Suprapubic skin (tissue), 4 donors: ENCODE measurements around the gene MARK3. TPM values are rescaled to one million over a fixed set of nuclear protein-coding genes. Genes with fewer than 3 reads are reported as not detected.

ENCODE experiments used
- DNase-seq, 2 donors: peaks; one replicate each; pipeline ENCODE4 v3.0.0-alpha.2; 2019; ENCODE audit warnings: low spot score in 2 of 2
- H3K27ac ChIP-seq: fragments of 200-600 bp; sonication (generic); one replicate; pipeline ENCODE4 v1.5.1; 2019
- H3K27me3 ChIP-seq: fragments of 200-600 bp; sonication (generic); one replicate; pipeline ENCODE4 v1.5.1; 2019
- H3K36me3 ChIP-seq: fragments of 200-600 bp; sonication (generic); one replicate; pipeline ENCODE4 v1.5.1; 2019
- H3K4me1 ChIP-seq: fragments of 200-600 bp; sonication (generic); one replicate; pipeline ENCODE4 v1.5.1; 2019
- H3K4me3 ChIP-seq: fragments of 200-600 bp; sonication (generic); one replicate; pipeline ENCODE4 v1.5.1; 2019; ENCODE audit warnings: mild to moderate bottlenecking
- H3K9me3 ChIP-seq: fragments of 200-600 bp; sonication (generic); one replicate; pipeline ENCODE4 v1.5.1; 2019
- CTCF ChIP-seq, 2 donors: fragments of 200-600 bp in 1 of 2; fragments of 450-650 bp in 1 of 2; sonication (generic) in 1 of 2; IDR thresholded peaks; one replicate each; pipeline ENCODE4 v1.5.1; 2016 to 2019; ENCODE audit warnings: antibody characterized with exemption in 2 of 2, mild to moderate bottlenecking in 1 of 2, moderate library complexity in 1 of 2
- EP300 ChIP-seq: sonication (generic); formaldehyde crosslinking; IDR thresholded peaks from one replicate; pipeline ENCODE4 v1.6.1; 2017; ENCODE audit warnings: antibody characterized with exemption
- POLR2A ChIP-seq, 2 donors: fragments of 450-650 bp; IDR thresholded peaks; one replicate each; pipeline ENCODE4 v1.6.1; 2017; ENCODE audit warnings: antibody characterized with exemption in 2 of 2, mild to moderate bottlenecking in 2 of 2, moderate library complexity in 2 of 2
- POLR2AphosphoS5 ChIP-seq, 3 donors: sonication (generic); formaldehyde crosslinking; IDR thresholded peaks; one replicate each; pipeline ENCODE4 v1.6.1; 2017; ENCODE audit warnings: antibody characterized with exemption in 3 of 3
- WGBS: methylation state at CpG from one replicate; pipeline ENCODE4 v1.1.5; 2018; 5-methylcytosine and 5-hydroxymethylcytosine counted together
- total RNA-seq, 4 donors: library from RNA; depleted of rRNA; stranded (reverse); fragments of >200 nt; gene quantifications; one replicate each; pipeline ENCODE4 v1.1.0, GENCODE V29; 2016

MARK3 gene
- total RNA-seq, 4 donors from 2014 or later: 44.6 to 95.2 (median 57.2) TPM

GRCh38 chr14:103543140-103543539 lies 157.9 kb downstream of the MARK3 start:
- no peaks in the 10 kb centered on the region for H3K9me3 ChIP-seq
- H3K4me1 ChIP-seq: peaks cover 86% of the 10 kb centered on the region
- no peaks in the 10 kb centered on the region for H3K36me3 ChIP-seq
- H3K27me3 ChIP-seq: no peaks in the 10 kb centered on the region
- no peak overlapping the region for H3K4me3 ChIP-seq
- DNase-seq: no peak
- H3K27ac ChIP-seq: peak overlapping the region; percentile 65
- no peak for TF ChIP-seq EP300
- no peak for TF ChIP-seq CTCF (IDR thresholded peaks at IDR 0.05)
- 60% methylated on average over 1 of the region's 10 CpGs for WGBS

- WGBS: no CpG with 5 or more reads among the region's 19 CpGs
- H3K9me3 ChIP-seq: no peaks in the 10 kb centered on the region
- H3K4me1 ChIP-seq: peaks cover 85% of the 10 kb centered on the region
- H3K4me3 ChIP-seq: no peak overlapping the region
- no peak for DNase-seq
- peak overlapping the region; percentile 1 for H3K27ac ChIP-seq
- no peaks in the 10 kb centered on the region for H3K36me3 ChIP-seq
- TF ChIP-seq EP300 (no peak), POLR2A (IDR thresholded peaks at IDR 0.05) (no peak), CTCF (IDR thresholded peaks at IDR 0.05) (no peak), POLR2AphosphoS5 (IDR thresholded peaks at IDR 0.05) (no peak)
- no peaks in the 10 kb centered on the region for H3K27me3 ChIP-seq
These were observed 158.6 kb downstream of the MARK3 start for GRCh38 chr14:103543721-103544387.

GRCh38 chr14:103544388-103545218 lies 159.4 kb downstream of the MARK3 start:
- no peak for TF ChIP-seq POLR2A (IDR thresholded peaks at IDR 0.05)
- TF ChIP-seq EP300: no peak
- no peak for TF ChIP-seq CTCF (IDR thresholded peaks at IDR 0.05)
- TF ChIP-seq POLR2AphosphoS5 (IDR thresholded peaks at IDR 0.05): no peak
- Histone ChIP-seq H3K27ac (peak overlapping the region; percentile 1), H3K27me3 (no peaks in the 10 kb centered on the region), H3K9me3 (no peaks in the 10 kb centered on the region), H3K4me1 (peaks cover 85% of the 10 kb centered on the region), H3K36me3 (no peaks in the 10 kb centered on the region), H3K4me3 (no peak overlapping the region)
- 86% methylated on average over 4 of the region's 35 CpGs for WGBS
- DNase-seq: peak in 1 of 2 donors; percentile 58

- peak in 1 of 2 donors; percentile 69 for DNase-seq
- H3K4me1 ChIP-seq: peaks cover 85% of the 10 kb centered on the region
- no peak overlapping the region for H3K27ac ChIP-seq
- no peaks in the 10 kb centered on the region for H3K9me3 ChIP-seq
- TF ChIP-seq POLR2A (IDR thresholded peaks at IDR 0.05) (no peak), CTCF (IDR thresholded peaks at IDR 0.05) (no peak), POLR2AphosphoS5 (IDR thresholded peaks at IDR 0.05) (no peak), EP300 (no peak)
- no peaks in the 10 kb centered on the region for H3K27me3 ChIP-seq
- no peaks in the 10 kb centered on the region for H3K36me3 ChIP-seq
- H3K4me3 ChIP-seq: no peak overlapping the region
- WGBS: 88% methylated on average over 17 of the region's 29 CpGs
These were observed 160.2 kb downstream of the MARK3 start for GRCh38 chr14:103545219-103545914.
